MM.1S (cell line): Measurements from ENCODE around the gene PDCD1.
"Not testable (repeated sequence)": the region's sequence is repeated elsewhere in the genome, so short reads cannot be mapped to it uniquely, and the experiment has no call there.

ENCODE experiments used
- DNase-seq: peaks from one replicate; pipeline ENCODE4 v3.0.0-alpha.2; 2015
- H2AFZ ChIP-seq: fragments of 300-600 bp; sonication (generic); 2 replicates; pipeline ENCODE4 v1.6.0; 2016; ENCODE audit warnings: antibody characterized with exemption, low read length
- H3F3A ChIP-seq: fragments of 300-600 bp; sonication (generic); 2 replicates; pipeline ENCODE4 v1.6.1; 2016; ENCODE audit warnings: mild to moderate bottlenecking, antibody characterized with exemption, low read length, moderate library complexity, mixed read lengths; ENCODE audit not compliant: insufficient read depth
- H3K27ac ChIP-seq: fragments of 300-600 bp; sonication (generic); 2 replicates; pipeline ENCODE4 v1.5.1; 2016; ENCODE audit warnings: mild to moderate bottlenecking, low read length
- H3K27me3 ChIP-seq: fragments of 300-600 bp; sonication (generic); replicated peaks from 2 replicates; pipeline ENCODE4 v1.6.0; 2016; ENCODE audit warnings: low read length; ENCODE audit not compliant: insufficient read depth
- H3K36me3 ChIP-seq: fragments of 300-600 bp; sonication (generic); replicated peaks from 2 replicates; pipeline ENCODE4 v1.6.1; 2016; ENCODE audit warnings: mild to moderate bottlenecking, low read length, mixed read lengths; ENCODE audit not compliant: insufficient read depth
- H3K4me1 ChIP-seq: fragments of 300-600 bp; sonication (generic); 2 replicates; pipeline ENCODE4 v1.6.1; 2016; ENCODE audit warnings: low read length, mixed read lengths
- H3K4me2 ChIP-seq: fragments of 300-600 bp; sonication (generic); 2 replicates; pipeline ENCODE4 v1.6.0; 2016; ENCODE audit warnings: low read depth, low read length
- H3K4me3 ChIP-seq: fragments of 300-600 bp; sonication (generic); 2 replicates; pipeline ENCODE4 v1.5.1; 2016; ENCODE audit warnings: low read length, mixed read lengths
- H3K79me2 ChIP-seq: fragments of 300-600 bp; sonication (generic); 2 replicates; pipeline ENCODE4 v1.6.1; 2016; ENCODE audit warnings: mixed run types, low read length, mixed read lengths
- H3K9ac ChIP-seq: fragments of 300-600 bp; sonication (generic); 2 replicates; pipeline ENCODE4 v1.6.1; 2016; ENCODE audit warnings: low read length, mixed read lengths
- H3K9me2 ChIP-seq: fragments of 300-600 bp; sonication (generic); replicated peaks from 2 replicates; pipeline ENCODE4 v1.6.1; 2016; ENCODE audit warnings: mild to moderate bottlenecking, low read length, mixed read lengths; ENCODE audit not compliant: insufficient read depth
- H3K9me3 ChIP-seq: fragments of 300-600 bp; sonication (generic); replicated peaks from 2 replicates; pipeline ENCODE4 v1.6.1; 2016; ENCODE audit warnings: mild to moderate bottlenecking, low read length, mixed read lengths; ENCODE audit not compliant: insufficient read depth
- H4K20me1 ChIP-seq: fragments of 300-600 bp; sonication (generic); 2 replicates; pipeline ENCODE4 v1.6.1; 2016; ENCODE audit warnings: mild to moderate bottlenecking, low read length, moderate library complexity, mixed read lengths; ENCODE audit not compliant: insufficient read depth
- CTCF ChIP-seq: fragments of 300-600 bp; sonication (generic); IDR thresholded peaks from 2 replicates; pipeline ENCODE4 v1.5.1; 2016; ENCODE audit warnings: antibody characterized with exemption, low read length, mixed read lengths
- EZH2 ChIP-seq: fragments of 300-600 bp; sonication (generic); optimal IDR thresholded peaks from 2 replicates; pipeline ENCODE3; 2017; ENCODE audit warnings: low read depth, mild to moderate bottlenecking, antibody characterized with exemption, low read length, mixed read lengths
- EZH2phosphoT487 ChIP-seq: fragments of 300-600 bp; sonication (generic); IDR thresholded peaks from 2 replicates; pipeline ENCODE4 v1.6.1; 2018; ENCODE audit warnings: antibody characterized with exemption, low read length

Gene PDCD1

GRCh38 chr2:241801611-241802420 lies 56.9 kb downstream of the PDCD1 start:
- H3K27ac ChIP-seq = no peak overlapping the region
- no peaks in the 10 kb centered on the region for H3K4me1 ChIP-seq
- H3F3A ChIP-seq = no peaks in the 10 kb centered on the region
- H3K9me3 ChIP-seq = no peaks in the 10 kb centered on the region
- H3K4me2 ChIP-seq = no peak overlapping the region
- H2AFZ ChIP-seq = no peak overlapping the region
- H3K27me3 ChIP-seq = peaks cover 33% of the 10 kb centered on the region
- no peaks in the 10 kb centered on the region for H3K9me2 ChIP-seq
- no peak overlapping the region for H3K9ac ChIP-seq
- no peaks in the 10 kb centered on the region for H4K20me1 ChIP-seq
- no peaks in the 10 kb centered on the region for H3K36me3 ChIP-seq
- no peaks in the 10 kb centered on the region for H3K79me2 ChIP-seq
- DNase-seq = no peak
- H3K4me3 ChIP-seq = no peak overlapping the region
- TF ChIP-seq CTCF (no peak), EZH2 (no peak), EZH2phosphoT487 (no peak)

- H3K79me2 ChIP-seq, DNase-seq, H3K4me2 ChIP-seq, H3F3A ChIP-seq, H4K20me1 ChIP-seq, H3K36me3 ChIP-seq, H3K4me1 ChIP-seq, H2AFZ ChIP-seq, H3K4me3 ChIP-seq, H3K9me2 ChIP-seq, H3K9me3 ChIP-seq, H3K27ac ChIP-seq, H3K9ac ChIP-seq: not testable (repeated sequence)
- peaks cover 42% of the 10 kb centered on the region for H3K27me3 ChIP-seq
Measured at GRCh38 chr2:241800198-241800903, 58.3 kb downstream of the PDCD1 start.
